Type B pancreatic cell (in vitro differentiated cells): ENCODE data around the gene INHBA. TPM values are rescaled to one million over a fixed set of nuclear protein-coding genes. Genes with fewer than 3 reads are reported as not detected.

Experiments used
- DNase-seq: peaks from one replicate; pipeline ENCODE4 v3.0.0; 2021; ENCODE audit warnings: mixed read lengths; ENCODE audit not compliant: unreplicated experiment; ENCODE audit errors: extremely low spot score
- H3K27ac Mint-ChIP-seq: 2 replicates; pipeline ENCODE4 v1.8.0; 2021; ENCODE audit warnings: mild to moderate bottlenecking, mixed read lengths
- H3K27me3 Mint-ChIP-seq: 2 replicates; pipeline ENCODE4 v1.8.0; 2021; ENCODE audit warnings: mixed read lengths
- H3K36me3 Mint-ChIP-seq: 2 replicates; pipeline ENCODE4 v1.8.0; 2021; ENCODE audit warnings: mixed read lengths
- H3K4me1 Mint-ChIP-seq: one replicate; pipeline ENCODE4 v1.8.0; 2021; ENCODE audit warnings: mixed read lengths; ENCODE audit not compliant: unreplicated experiment
- H3K4me3 Mint-ChIP-seq: 2 replicates; pipeline ENCODE4 v1.8.0; 2021; ENCODE audit warnings: mild to moderate bottlenecking, mixed read lengths
- H3K9me3 Mint-ChIP-seq: 2 replicates; pipeline ENCODE4 v1.8.0; 2021; ENCODE audit warnings: mixed read lengths
- total RNA-seq: library from RNA; stranded (reverse); gene quantifications from 2 replicates; pipeline ENCODE4 v1.2.1, GENCODE V29; 2021; ENCODE audit warnings: low replicate concordance
- TF ChIP-seq, protein P1 (sequence below): fragments of 200-600 bp; sonication (generic); conservative IDR thresholded peaks from 2 replicates; pipeline ENCODE4 v1.5.0; 2021; ENCODE audit warnings: antibody characterized with exemption, mild to moderate bottlenecking

Gene INHBA
- total RNA-seq, 1 donor from 2014 or later: 19.9 TPM

DNA sequence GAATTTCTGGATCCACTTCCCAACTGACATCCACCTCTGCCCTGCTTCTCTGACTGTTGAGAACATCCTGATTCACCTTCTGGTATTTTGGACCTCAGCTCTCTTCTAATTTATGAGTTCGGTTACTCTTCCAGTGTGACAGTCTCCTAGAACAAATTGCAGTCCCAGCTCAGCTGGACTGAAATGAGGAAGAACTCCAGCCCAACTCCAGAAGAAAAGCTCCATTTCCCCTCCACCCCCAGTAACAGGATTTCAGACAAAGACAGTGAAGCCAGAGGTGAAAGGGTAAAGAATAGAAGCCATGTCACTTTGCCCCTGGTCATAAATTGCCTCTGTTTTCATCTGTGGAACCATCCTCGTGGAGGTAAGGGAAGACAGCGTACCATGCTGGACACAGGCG, 26.2 kb upstream of the INHBA start:
- H3K4me3 Mint-ChIP-seq: no peak overlapping the region
- TF ChIP-seq, protein P1, sequence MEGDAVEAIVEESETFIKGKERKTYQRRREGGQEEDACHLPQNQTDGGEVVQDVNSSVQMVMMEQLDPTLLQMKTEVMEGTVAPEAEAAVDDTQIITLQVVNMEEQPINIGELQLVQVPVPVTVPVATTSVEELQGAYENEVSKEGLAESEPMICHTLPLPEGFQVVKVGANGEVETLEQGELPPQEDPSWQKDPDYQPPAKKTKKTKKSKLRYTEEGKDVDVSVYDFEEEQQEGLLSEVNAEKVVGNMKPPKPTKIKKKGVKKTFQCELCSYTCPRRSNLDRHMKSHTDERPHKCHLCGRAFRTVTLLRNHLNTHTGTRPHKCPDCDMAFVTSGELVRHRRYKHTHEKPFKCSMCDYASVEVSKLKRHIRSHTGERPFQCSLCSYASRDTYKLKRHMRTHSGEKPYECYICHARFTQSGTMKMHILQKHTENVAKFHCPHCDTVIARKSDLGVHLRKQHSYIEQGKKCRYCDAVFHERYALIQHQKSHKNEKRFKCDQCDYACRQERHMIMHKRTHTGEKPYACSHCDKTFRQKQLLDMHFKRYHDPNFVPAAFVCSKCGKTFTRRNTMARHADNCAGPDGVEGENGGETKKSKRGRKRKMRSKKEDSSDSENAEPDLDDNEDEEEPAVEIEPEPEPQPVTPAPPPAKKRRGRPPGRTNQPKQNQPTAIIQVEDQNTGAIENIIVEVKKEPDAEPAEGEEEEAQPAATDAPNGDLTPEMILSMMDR: no peak
- no peak overlapping the region for H3K27ac Mint-ChIP-seq
- peaks cover 17% of the 10 kb centered on the region for H3K4me1 Mint-ChIP-seq
- H3K36me3 Mint-ChIP-seq: no peaks in the 10 kb centered on the region
- H3K9me3 Mint-ChIP-seq: no peaks in the 10 kb centered on the region
- no peak for DNase-seq
- peaks cover 8% of the 10 kb centered on the region for H3K27me3 Mint-ChIP-seq

DNA sequence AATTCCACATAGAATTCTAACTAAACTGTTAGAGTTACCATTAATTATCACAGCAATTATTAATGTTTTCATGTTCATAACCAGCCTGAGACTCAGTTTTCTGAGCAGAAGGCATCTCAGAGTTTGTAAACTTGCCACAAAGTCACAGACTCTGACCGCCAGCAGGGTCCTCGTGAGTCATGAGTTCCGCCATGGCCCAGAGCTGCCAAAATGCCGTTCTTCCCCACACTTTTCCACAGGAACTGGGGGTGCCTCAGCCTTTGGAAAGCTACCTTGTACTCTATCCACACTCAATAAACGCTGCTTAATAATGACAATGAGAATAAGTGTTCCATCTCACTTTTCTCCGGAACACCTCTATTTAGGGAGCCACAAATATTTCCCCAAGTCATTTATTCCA, 22.1 kb upstream of the INHBA start:
- H3K27me3 Mint-ChIP-seq: peaks cover 4% of the 10 kb centered on the region
- DNase-seq: no peak
- H3K27ac Mint-ChIP-seq: no peak overlapping the region
- TF ChIP-seq, protein P1: no peak
- H3K4me1 Mint-ChIP-seq: peaks cover 17% of the 10 kb centered on the region
- no peaks in the 10 kb centered on the region for H3K36me3 Mint-ChIP-seq
- peaks cover 5% of the 10 kb centered on the region for H3K9me3 Mint-ChIP-seq
- H3K4me3 Mint-ChIP-seq: no peak overlapping the region

DNA sequence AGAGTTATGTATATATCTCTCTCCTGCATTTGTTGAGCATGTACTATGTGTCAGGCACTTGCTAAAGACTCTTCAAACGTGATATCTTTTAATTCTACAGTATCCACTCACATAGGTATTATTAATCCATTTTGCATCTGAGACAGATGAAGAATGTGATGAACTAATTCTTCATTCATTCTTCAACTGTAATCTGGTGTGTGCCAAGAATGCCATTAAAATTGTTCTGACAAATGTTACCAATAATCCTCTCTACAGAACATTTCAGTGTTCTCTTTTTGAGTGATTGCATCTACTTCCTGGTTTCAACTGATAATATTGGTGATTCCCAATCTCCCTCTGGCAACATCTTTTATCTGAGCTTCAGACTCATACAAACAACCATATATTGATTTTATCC, 18.0 kb upstream of the INHBA start:
- H3K4me3 Mint-ChIP-seq: no peak overlapping the region
- no peak for DNase-seq
- no peaks in the 10 kb centered on the region for H3K36me3 Mint-ChIP-seq
- peaks cover 4% of the 10 kb centered on the region for H3K27me3 Mint-ChIP-seq
- peaks cover 7% of the 10 kb centered on the region for H3K4me1 Mint-ChIP-seq
- TF ChIP-seq, protein P1: no peak
- peaks cover 5% of the 10 kb centered on the region for H3K9me3 Mint-ChIP-seq
- no peak overlapping the region for H3K27ac Mint-ChIP-seq

DNA sequence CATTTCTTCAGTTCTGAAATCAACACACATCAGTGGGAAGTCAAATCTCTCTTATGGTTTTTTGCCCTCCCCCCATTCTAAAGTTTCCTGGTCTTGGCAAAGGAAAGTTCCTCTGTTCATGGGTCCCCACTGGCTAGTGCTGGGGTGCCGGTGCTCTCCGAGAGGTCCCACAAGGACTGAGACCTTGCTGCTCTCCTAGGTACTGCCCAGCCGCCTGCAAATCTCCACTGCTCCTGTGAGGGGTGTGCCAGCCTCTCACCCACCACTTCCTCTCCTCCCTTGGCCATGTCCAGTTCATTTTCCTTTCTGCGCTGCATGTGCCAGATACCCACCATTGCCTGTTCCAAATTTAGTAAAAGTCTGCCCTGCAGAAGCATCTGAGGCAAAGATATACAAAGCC, 17.2 kb upstream of the INHBA start:
- no peak overlapping the region for H3K27ac Mint-ChIP-seq
- TF ChIP-seq, protein P1: no peak
- H3K4me3 Mint-ChIP-seq: no peak overlapping the region
- H3K9me3 Mint-ChIP-seq: peaks cover 5% of the 10 kb centered on the region
- no peaks in the 10 kb centered on the region for H3K4me1 Mint-ChIP-seq
- H3K27me3 Mint-ChIP-seq: peaks cover 4% of the 10 kb centered on the region
- no peaks in the 10 kb centered on the region for H3K36me3 Mint-ChIP-seq
- DNase-seq: no peak

DNA sequence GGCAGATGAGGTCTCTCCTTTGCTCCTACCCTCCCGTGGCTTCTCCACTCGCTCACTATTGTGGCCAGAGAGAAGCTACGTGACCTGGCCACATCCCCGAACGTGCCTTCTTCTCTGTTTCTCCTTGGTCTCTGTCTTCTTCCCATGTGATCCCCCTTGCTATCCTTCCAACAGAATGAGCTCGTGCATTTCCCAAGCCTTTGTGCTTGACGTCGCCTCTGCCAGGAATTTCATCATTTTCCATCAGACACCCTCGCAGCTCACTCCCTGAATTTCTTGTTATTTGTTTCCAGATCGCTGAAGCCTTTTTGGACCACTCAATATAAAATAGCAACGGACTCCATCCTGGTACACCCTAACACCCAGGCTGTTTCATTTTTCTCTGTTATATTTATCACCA, 13.8 kb upstream of the INHBA start:
- no peak overlapping the region for H3K27ac Mint-ChIP-seq
- no peaks in the 10 kb centered on the region for H3K9me3 Mint-ChIP-seq
- no peak overlapping the region for H3K4me3 Mint-ChIP-seq
- H3K4me1 Mint-ChIP-seq: no peaks in the 10 kb centered on the region
- DNase-seq: no peak
- H3K27me3 Mint-ChIP-seq: no peaks in the 10 kb centered on the region
- no peaks in the 10 kb centered on the region for H3K36me3 Mint-ChIP-seq
- TF ChIP-seq, protein P1: no peak

DNA sequence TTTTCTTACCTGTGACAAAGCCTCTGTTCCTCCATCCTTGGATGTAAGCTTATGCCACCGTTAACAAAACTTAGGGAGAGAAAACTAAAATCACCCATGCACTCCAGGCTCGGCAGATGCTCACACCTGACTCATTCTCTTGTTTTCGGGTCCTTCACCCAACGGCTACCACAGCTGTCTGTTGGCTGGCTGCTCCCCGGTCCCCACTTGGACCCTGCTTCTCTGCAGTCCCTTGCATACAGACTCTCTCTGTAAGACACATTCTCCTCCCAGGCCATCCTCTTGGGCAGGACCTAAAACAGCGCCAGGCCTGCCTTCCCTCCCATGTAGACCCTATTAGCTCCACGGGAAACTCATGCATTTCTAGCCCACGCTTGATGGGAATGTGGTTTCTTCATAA, 12.1 kb upstream of the INHBA start:
- Mint-ChIP-seq H3K9me3 (no peaks in the 10 kb centered on the region), H3K4me1 (no peaks in the 10 kb centered on the region), H3K27me3 (no peaks in the 10 kb centered on the region), H3K27ac (no peak overlapping the region), H3K4me3 (no peak overlapping the region), H3K36me3 (no peaks in the 10 kb centered on the region)
- TF ChIP-seq, protein P1: no peak
- no peak for DNase-seq
